Hepatocyte (in vitro differentiated cells): Measurements from ENCODE around the gene GLRA1.

Experiments
- EZH2 ChIP-seq: fragments of 200-600 bp; sonication (generic); IDR thresholded peaks from 2 replicates; pipeline ENCODE4 v1.6.1; 2016; ENCODE audit warnings: antibody characterized with exemption, mild to moderate bottlenecking, borderline replicate concordance
- EZH2phosphoT487 ChIP-seq: fragments of 200-600 bp; sonication (generic); IDR thresholded peaks from one replicate; pipeline ENCODE4 v1.6.1; 2018; ENCODE audit warnings: antibody characterized with exemption, mild to moderate bottlenecking, low read depth, moderate library complexity; ENCODE audit not compliant: unreplicated experiment, severe bottlenecking
- TF ChIP-seq, protein P1 (sequence below): fragments of 200-600 bp; sonication (generic); IDR thresholded peaks from 2 replicates; pipeline ENCODE4 v1.5.1; 2016; ENCODE audit warnings: antibody characterized with exemption, mild to moderate bottlenecking; ENCODE audit not compliant: poor library complexity

DNA sequence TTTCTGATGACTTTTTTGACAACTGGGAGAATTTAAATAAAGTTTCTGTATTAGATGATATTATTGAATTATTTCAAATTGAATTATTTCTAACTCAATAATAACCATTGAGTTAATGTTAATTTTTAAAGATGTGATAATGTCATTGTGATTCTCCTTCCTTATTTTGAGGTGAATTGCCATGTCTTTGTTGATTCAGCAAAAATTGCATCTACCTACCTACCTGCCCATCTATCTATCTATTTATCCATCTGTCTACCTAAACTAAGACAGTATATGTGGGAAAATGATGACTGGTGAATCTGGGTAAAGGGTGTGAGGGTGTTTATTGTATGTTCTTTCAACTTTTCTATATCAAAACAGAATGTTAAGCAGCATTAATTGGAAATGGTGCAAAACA, 77.9 kb downstream of the GLRA1 start:
- TF ChIP-seq, protein P1, sequence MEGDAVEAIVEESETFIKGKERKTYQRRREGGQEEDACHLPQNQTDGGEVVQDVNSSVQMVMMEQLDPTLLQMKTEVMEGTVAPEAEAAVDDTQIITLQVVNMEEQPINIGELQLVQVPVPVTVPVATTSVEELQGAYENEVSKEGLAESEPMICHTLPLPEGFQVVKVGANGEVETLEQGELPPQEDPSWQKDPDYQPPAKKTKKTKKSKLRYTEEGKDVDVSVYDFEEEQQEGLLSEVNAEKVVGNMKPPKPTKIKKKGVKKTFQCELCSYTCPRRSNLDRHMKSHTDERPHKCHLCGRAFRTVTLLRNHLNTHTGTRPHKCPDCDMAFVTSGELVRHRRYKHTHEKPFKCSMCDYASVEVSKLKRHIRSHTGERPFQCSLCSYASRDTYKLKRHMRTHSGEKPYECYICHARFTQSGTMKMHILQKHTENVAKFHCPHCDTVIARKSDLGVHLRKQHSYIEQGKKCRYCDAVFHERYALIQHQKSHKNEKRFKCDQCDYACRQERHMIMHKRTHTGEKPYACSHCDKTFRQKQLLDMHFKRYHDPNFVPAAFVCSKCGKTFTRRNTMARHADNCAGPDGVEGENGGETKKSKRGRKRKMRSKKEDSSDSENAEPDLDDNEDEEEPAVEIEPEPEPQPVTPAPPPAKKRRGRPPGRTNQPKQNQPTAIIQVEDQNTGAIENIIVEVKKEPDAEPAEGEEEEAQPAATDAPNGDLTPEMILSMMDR: no peak
- TF ChIP-seq EZH2phosphoT487 (no peak), EZH2 (no peak)
